Coronary artery (tissue), 2 donors: ENCODE data around the gene UNC80.

Source experiments
- DNase-seq: peaks from one replicate; pipeline ENCODE4 v3.0.0-alpha.2; 2017; ENCODE audit warnings: low spot score
- H3K27ac ChIP-seq, 2 donors: fragments of 200-600 bp; sonication (generic); one replicate each; pipeline ENCODE4 v1.5.1; 2016 to 2019
- H3K4me3 ChIP-seq: fragments of 200-600 bp; sonication (generic); 2 replicates; pipeline ENCODE4 v1.5.1; 2016; ENCODE audit warnings: mild to moderate bottlenecking, moderate library complexity
- CTCF ChIP-seq: fragments of 200-600 bp; sonication (generic); IDR thresholded peaks from one replicate; pipeline ENCODE4 v1.5.1; 2019; ENCODE audit warnings: antibody characterized with exemption

UNC80 gene

GRCh38 chr2:210027608-210028007 lies 256.0 kb downstream of the UNC80 start:
- no peak for DNase-seq
- H3K4me3 ChIP-seq = no peak overlapping the region
- no peak for TF ChIP-seq CTCF
- no peak overlapping the region for H3K27ac ChIP-seq

- Histone ChIP-seq H3K4me3 (no peak overlapping the region), H3K27ac (no peak overlapping the region)
- no peak for DNase-seq
- no peak for TF ChIP-seq CTCF
Observed at GRCh38 chr2:210028178-210028577, 256.5 kb downstream of the UNC80 start.

- no peak for TF ChIP-seq CTCF
- H3K4me3 ChIP-seq = no peak overlapping the region
- no peak overlapping the region for H3K27ac ChIP-seq
- DNase-seq = no peak
Observed at GRCh38 chr2:210034087-210034683, 262.6 kb downstream of the UNC80 start.

- no peak overlapping the region for H3K27ac ChIP-seq
- no peak for TF ChIP-seq CTCF
- H3K4me3 ChIP-seq = no peak overlapping the region
- DNase-seq = no peak
Observed at GRCh38 chr2:210035679-210036078, 264.0 kb downstream of the UNC80 start.

GRCh38 chr2:210038078-210038477 lies 266.4 kb downstream of the UNC80 start:
- Histone ChIP-seq H3K4me3 (no peak overlapping the region), H3K27ac (no peak overlapping the region)
- no peak for TF ChIP-seq CTCF
- DNase-seq = no peak

- no peak overlapping the region for H3K4me3 ChIP-seq
- no peak overlapping the region for H3K27ac ChIP-seq
- TF ChIP-seq CTCF = no peak
- no peak for DNase-seq
Observed at GRCh38 chr2:210046851-210047500, 275.3 kb downstream of the UNC80 start.
